H1 (cell line): Measurements from ENCODE around the gene GNB1. TPM values are rescaled to one million over a fixed set of nuclear protein-coding genes. Genes with fewer than 3 reads are reported as not detected.

ENCODE experiments used
- CTCF ChIA-PET: fragments of 300-600 bp; sonication (Branson Sonifier 250); formaldehyde crosslinking; loops from one replicate; lab custom pipeline; 2021; ENCODE audit not compliant: partially characterized antibody; lab: Charles Lee
- POLR2A ChIA-PET: fragments of 300-600 bp; sonication (Branson Sonifier 250); formaldehyde crosslinking; loops from one replicate; lab custom pipeline; 2021; ENCODE audit warnings: inconsistent platforms; ENCODE audit not compliant: partially characterized antibody; lab: Charles Lee
- DNase-seq, 2 experiments: peaks; one replicate each; pipeline versions ENCODE4 v3.0.0 to v3.0.0-alpha.2; 2010 to 2022; ENCODE audit warnings: low spot score in 2 of 2, low read depth in 1 of 2, mixed read lengths in 1 of 2
- FAIRE-seq: peaks from 2 replicates; lab custom pipeline; 2011; peaks lifted over from hg19 to GRCh38; lab: Jason Lieb, UNC
- H2AFZ ChIP-seq: 2 replicates; pipeline ENCODE4 v1.8.1; 2012; ENCODE audit warnings: low read length, inconsistent platforms
- H2AK5ac ChIP-seq: 2 replicates; pipeline ENCODE4 v1.6.1; 2013; ENCODE audit warnings: low read depth, low read length
- H2BK120ac ChIP-seq: replicated peaks from 2 replicates; pipeline ENCODE3; 2013; ENCODE audit warnings: low read depth, low read length, inconsistent platforms
- H2BK12ac ChIP-seq: 2 replicates; pipeline ENCODE4 v1.6.1; 2013; ENCODE audit warnings: low read depth, low read length
- H2BK15ac ChIP-seq: 2 replicates; pipeline ENCODE4 v1.6.1; 2013; ENCODE audit warnings: low read length
- H2BK20ac ChIP-seq: 2 replicates; pipeline ENCODE4 v1.6.1; 2013; ENCODE audit warnings: low read length
- H2BK5ac ChIP-seq: 2 replicates; pipeline ENCODE4 v1.6.1; 2013; ENCODE audit warnings: low read depth, low read length
- H3K14ac ChIP-seq: 2 replicates; pipeline ENCODE4 v1.6.1; 2013; ENCODE audit warnings: inconsistent platforms; ENCODE audit not compliant: insufficient read length
- H3K18ac ChIP-seq: 2 replicates; pipeline ENCODE4 v1.6.1; 2013; ENCODE audit warnings: low read length; ENCODE audit errors: extremely low read depth
- H3K23ac ChIP-seq: 2 replicates; pipeline ENCODE4 v1.6.1; 2013; ENCODE audit warnings: inconsistent platforms; ENCODE audit not compliant: insufficient read length
- H3K23me2 ChIP-seq: 2 replicates; pipeline ENCODE4 v1.6.1; 2013; ENCODE audit warnings: low read depth, low read length
- H3K27ac ChIP-seq: 2 replicates; pipeline ENCODE4 v1.6.1; 2011; ENCODE audit warnings: low read depth, low read length, inconsistent platforms
- H3K27me3 ChIP-seq, 4 experiments: replicated peaks in 1 of 4; 1 replicate in 1 of 4; 2 replicates in 3 of 4; pipeline versions ENCODE4 v1.6.1 to v1.8.1; 2011 to 2013; ENCODE audit warnings: low read length in 3 of 4, mild to moderate bottlenecking in 3 of 4, inconsistent platforms in 2 of 4, mixed read lengths in 2 of 4, moderate library complexity in 1 of 4; ENCODE audit not compliant: control insufficient read depth in 3 of 4, insufficient read depth in 3 of 4; ENCODE audit errors: extremely low read depth in 1 of 4
- H3K36me3 ChIP-seq, 4 experiments: 2 replicates each; pipeline versions ENCODE4 v1.6.1 to v1.8.1; 2011 to 2013; ENCODE audit warnings: mild to moderate bottlenecking in 4 of 4, low read length in 3 of 4, moderate library complexity in 2 of 4, control low read depth in 1 of 4, inconsistent platforms in 1 of 4; ENCODE audit not compliant: insufficient read depth in 4 of 4, control insufficient read depth in 2 of 4
- H3K4ac ChIP-seq: replicated peaks from 2 replicates; pipeline ENCODE3; 2013; ENCODE audit warnings: low read length, low read depth, mixed read lengths, inconsistent platforms; ENCODE audit not compliant: insufficient read length
- H3K4me1 ChIP-seq, 4 experiments: replicated peaks in 1 of 4; 1 replicate in 1 of 4; 2 replicates in 3 of 4; pipeline versions ENCODE4 v1.6.1 to v1.8.1; 2011 to 2013; ENCODE audit warnings: low read length in 3 of 4, inconsistent platforms in 2 of 4, mixed read lengths in 1 of 4; ENCODE audit not compliant: insufficient read depth in 4 of 4, control insufficient read depth in 3 of 4
- H3K4me2 ChIP-seq, 2 experiments: 2 replicates each; pipeline versions ENCODE4 v1.6.1 to v1.8.1; 2011 to 2013; ENCODE audit warnings: low read depth in 2 of 2, low read length in 2 of 2, control low read depth in 1 of 2, inconsistent platforms in 1 of 2, mild to moderate bottlenecking in 1 of 2; ENCODE audit not compliant: insufficient read depth in 1 of 2
- H3K4me3 ChIP-seq, 4 experiments: fragments of 200-600, 300-600 bp in 1 of 4; sonication (generic), shearing (Covaris generic), sonication (Bioruptor Twin) in 1 of 4; 2 replicates each; pipeline versions ENCODE4 v1.5.1 to v1.8.1; 2011 to 2016; ENCODE audit warnings: low read length in 4 of 4, low read depth in 3 of 4, control low read depth in 2 of 4, inconsistent platforms in 2 of 4, mild to moderate bottlenecking in 2 of 4, mixed read lengths in 1 of 4, moderate library complexity in 1 of 4; ENCODE audit not compliant: insufficient read depth in 2 of 4; ENCODE audit errors: extremely low read depth in 1 of 4
- H3K56ac ChIP-seq: replicated peaks from 2 replicates; pipeline ENCODE3; 2013; ENCODE audit warnings: low read depth, mild to moderate bottlenecking, mixed read lengths, low read length, inconsistent platforms; ENCODE audit not compliant: insufficient read length
- H3K79me1 ChIP-seq: 2 replicates; pipeline ENCODE4 v1.6.1; 2013; ENCODE audit warnings: low read depth, low read length, control low read depth
- H3K79me2 ChIP-seq, 2 experiments: 2 replicates each; pipeline versions ENCODE4 v1.6.1 to v1.8.1; 2012 to 2013; ENCODE audit warnings: low read length in 2 of 2, mild to moderate bottlenecking in 2 of 2, inconsistent platforms in 1 of 2; ENCODE audit not compliant: insufficient read depth in 2 of 2, control insufficient read depth in 1 of 2
- H3K9ac ChIP-seq, 4 experiments: replicated peaks in 1 of 4; 1 replicate in 1 of 4; 2 replicates in 3 of 4; pipeline versions ENCODE4 v1.6.1 to v1.8.1; 2011 to 2013; ENCODE audit warnings: low read depth in 3 of 4, low read length in 3 of 4, control low read depth in 2 of 4, mild to moderate bottlenecking in 2 of 4, moderate library complexity in 2 of 4, inconsistent platforms in 1 of 4; ENCODE audit errors: extremely low read depth in 1 of 4
- H3K9me3 ChIP-seq, 2 experiments: 2 replicates each; pipeline versions ENCODE4 v1.6.1 to v1.8.1; 2012 to 2013; ENCODE audit warnings: mild to moderate bottlenecking in 2 of 2, moderate library complexity in 2 of 2, control low read depth in 1 of 2, inconsistent platforms in 1 of 2, low read depth in 1 of 2, low read length in 1 of 2, mixed read lengths in 1 of 2; ENCODE audit not compliant: insufficient read depth in 2 of 2
- H4K20me1 ChIP-seq, 2 experiments: replicated peaks in 1 of 2; 2 replicates each; pipeline versions ENCODE3 to v1.8.1; 2011 to 2013; ENCODE audit warnings: inconsistent platforms in 2 of 2, low read length in 2 of 2, mild to moderate bottlenecking in 1 of 2; ENCODE audit not compliant: insufficient read depth in 2 of 2, control insufficient read depth in 1 of 2
- H4K5ac ChIP-seq: 2 replicates; pipeline ENCODE4 v1.6.1; 2013; ENCODE audit warnings: low read length, low read depth, mixed read lengths, inconsistent platforms; ENCODE audit not compliant: insufficient read length
- H4K8ac ChIP-seq: 2 replicates; pipeline ENCODE4 v1.8.0; 2013; ENCODE audit warnings: mild to moderate bottlenecking, moderate library complexity, low read length, inconsistent platforms; ENCODE audit not compliant: insufficient read depth; ENCODE audit errors: extremely low read depth
- H4K91ac ChIP-seq: replicated peaks from 2 replicates; pipeline ENCODE3; 2013; ENCODE audit warnings: low read length, mixed read lengths, inconsistent platforms; ENCODE audit not compliant: insufficient read length
- ATF2 ChIP-seq: IDR thresholded peaks from 2 replicates; pipeline ENCODE4 v1.6.1; 2012; ENCODE audit warnings: low read length, inconsistent platforms
- CEBPB ChIP-seq: IDR thresholded peaks from 2 replicates; pipeline ENCODE4 v1.6.1; 2012; ENCODE audit warnings: low read depth, low read length
- CREB1 ChIP-seq: IDR thresholded peaks from 2 replicates; pipeline ENCODE4 v1.6.1; 2012; ENCODE audit warnings: inconsistent platforms
- EP300 ChIP-seq, 2 experiments: IDR thresholded peaks; 1 replicate in 1 of 2; 2 replicates in 1 of 2; pipeline ENCODE4 v1.6.1; 2011 to 2012; ENCODE audit warnings: low read depth in 2 of 2, low read length in 2 of 2, mild to moderate bottlenecking in 2 of 2, borderline replicate concordance in 1 of 2, inconsistent platforms in 1 of 2, moderate library complexity in 1 of 2
- FOSL1 ChIP-seq: IDR thresholded peaks from 2 replicates; pipeline ENCODE4 v1.6.1; 2011; ENCODE audit warnings: mild to moderate bottlenecking, low read depth, low read length, moderate library complexity; ENCODE audit not compliant: insufficient read depth
- GABPA ChIP-seq: IDR thresholded peaks from 2 replicates; pipeline ENCODE4 v1.6.1; 2011; ENCODE audit warnings: mild to moderate bottlenecking, low read length, moderate library complexity, borderline replicate concordance; ENCODE audit not compliant: insufficient read depth
- JUN ChIP-seq: IDR thresholded peaks from 2 replicates; pipeline ENCODE4 v1.6.1; 2011; ENCODE audit warnings: low read depth, mild to moderate bottlenecking, improper control_type of control experiment, low read length
- KDM5A ChIP-seq: fragments of 200-600 bp; IDR thresholded peaks from 2 replicates; pipeline ENCODE4 v1.7.1; 2012; ENCODE audit warnings: mild to moderate bottlenecking, low read length, inconsistent platforms, mixed read lengths
- TCF12 ChIP-seq: IDR thresholded peaks from 2 replicates; pipeline ENCODE4 v1.6.1; 2011; ENCODE audit warnings: low read depth, mild to moderate bottlenecking, low read length
- WGBS, 2 experiments: shearing (Covaris generic) in 1 of 2; methylation state at CpG; one replicate each; pipeline versions ENCODE4 v1.1.6 to v1.1.7; 2013 to 2015; ENCODE audit warnings: low lambda C conversion rate in 2 of 2, mixed read lengths in 2 of 2, inconsistent platforms in 1 of 2, low coverage in 1 of 2, missing lambda C conversion rate in 1 of 2; ENCODE audit not compliant: insufficient replicate concordance in 2 of 2, insufficient coverage in 1 of 2, insufficient read length in 1 of 2; ENCODE audit errors: extremely low coverage in 1 of 2, missing lambda C conversion rate in 1 of 2; 5-methylcytosine and 5-hydroxymethylcytosine counted together
- polyA plus RNA-seq, 7 experiments: library from polyadenylated mRNA; depleted of rRNA in 3 of 7; stranded (reverse) in 5 of 7; unstranded in 2 of 7; fragments of >200 nt in 5 of 7; fragments of 200-250 nt in 2 of 7; gene quantifications; 1 replicate in 5 of 7; 2 replicates in 1 of 7; 4 replicates in 1 of 7; pipeline versions ENCODE4 v1.2.1 to v1.2.3, GENCODE V29; 2011 to 2013; ENCODE audit warnings: missing spikeins in 2 of 7, mixed read lengths in 2 of 7
- total RNA-seq: library from RNA; stranded (reverse); fragmentation: NEBNext Ultra II Directional; extraction: Animal tissue kit (Norgen Biotek cat#: 25700); gene quantifications from 2 replicates; pipeline ENCODE4 v1.2.1, GENCODE V29; 2021

The GNB1 gene
- total and polyA plus RNA-seq, 2 of the 8 experiments (the other 6 are each of a cell fraction or from before 2014, with no cell fraction given) = 343 to 382 TPM

GRCh38 chr1:1875932-1876331 is 15.0 kb downstream of the GNB1 start:
- no peaks in the 10 kb centered on the region for H3K27me3 ChIP-seq
- DNase-seq (no peak), FAIRE-seq (no peak)
- no peaks in the 10 kb centered on the region for H3K23me2 ChIP-seq
- no peak overlapping the region for H3K4me3 ChIP-seq
- H3K79me1 ChIP-seq = peaks cover 15% of the 10 kb centered on the region
- ChIA-PET POLR2A (interaction anchor here (0.6 to 5.2 kb wide), 5 partner anchors 12 to 94 kb away, joined by 3 to 32 read pairs (median 4); no protein-coding TSS in a partner anchor), CTCF (interaction anchor here (0.6 to 3.2 kb wide), 10 partner anchors 9 to 87 kb away, joined by 3 to 16 read pairs (median 6); no protein-coding TSS in a partner anchor)
- peaks cover 80 to 100% of the 10 kb centered on the region in 2 experiments for H3K79me2 ChIP-seq
- H4K8ac ChIP-seq = no peak overlapping the region
- H3K4me1 ChIP-seq = peaks cover 0 to 4% (median 3%) of the 10 kb centered on the region in 4 experiments; a peak in 3 of 7 replicates
- no peak overlapping the region for H3K9ac ChIP-seq
- WGBS, 2 experiments = 100% methylated on average over 1 of the region's 1 CpG; no CpG with 5 or more reads in 1 of the 2 experiments
- H3K18ac ChIP-seq = no peak overlapping the region
- no peak overlapping the region for H2BK20ac ChIP-seq
- no peak overlapping the region for H2BK120ac ChIP-seq
- no peak overlapping the region for H2AK5ac ChIP-seq
- no peak overlapping the region for H2AFZ ChIP-seq
- peaks cover 0 to 4% of the 10 kb centered on the region in 2 experiments; a peak in 1 of 4 replicates for H3K9me3 ChIP-seq
- H3K4ac ChIP-seq = no peak overlapping the region
- no peak overlapping the region for H2BK12ac ChIP-seq
- no peak overlapping the region for H3K56ac ChIP-seq
- no peak overlapping the region for H3K4me2 ChIP-seq
- peaks cover 8 to 30% (median 19%) of the 10 kb centered on the region in 4 experiments; a peak in 7 of 8 replicates for H3K36me3 ChIP-seq
- TF ChIP-seq FOSL1 (no peak), EP300 (IDR thresholded peaks at IDR 0.05; ENCODE audit: borderline replicate concordance in 1 of 2, low read depth in 2 of 2, low read length in 2 of 2) (no peak), GABPA (no peak), KDM5A (no peak), CEBPB (no peak), CREB1 (no peak), JUN (no peak), TCF12 (no peak), ATF2 (no peak)
- no peak overlapping the region for H2BK15ac ChIP-seq
- no peak overlapping the region for H3K27ac ChIP-seq
- H4K5ac ChIP-seq = no peak overlapping the region
- no peak overlapping the region for H4K91ac ChIP-seq
- peaks cover 39 to 57% of the 10 kb centered on the region in 2 experiments for H4K20me1 ChIP-seq
- H3K23ac ChIP-seq = no peak overlapping the region
- no peak overlapping the region for H2BK5ac ChIP-seq
- H3K14ac ChIP-seq = no peak overlapping the region
